DND-41 (cell line): ENCODE results near the gene NELL2.

Source experiments
- EZH2 ChIP-seq: IDR thresholded peaks from 3 replicates; pipeline ENCODE4 v1.6.1; 2012; ENCODE audit warnings: borderline replicate concordance, low read depth, mild to moderate bottlenecking, moderate library complexity, low read length, inconsistent platforms; ENCODE audit not compliant: severe bottlenecking
- TF ChIP-seq, protein P1 (sequence below): IDR thresholded peaks from 2 replicates; pipeline ENCODE4 v1.5.1; 2012; ENCODE audit warnings: borderline replicate concordance, low read length, moderate library complexity, mild to moderate bottlenecking; ENCODE audit not compliant: poor library complexity, severe bottlenecking; ENCODE audit errors: extremely low read depth

DNA sequence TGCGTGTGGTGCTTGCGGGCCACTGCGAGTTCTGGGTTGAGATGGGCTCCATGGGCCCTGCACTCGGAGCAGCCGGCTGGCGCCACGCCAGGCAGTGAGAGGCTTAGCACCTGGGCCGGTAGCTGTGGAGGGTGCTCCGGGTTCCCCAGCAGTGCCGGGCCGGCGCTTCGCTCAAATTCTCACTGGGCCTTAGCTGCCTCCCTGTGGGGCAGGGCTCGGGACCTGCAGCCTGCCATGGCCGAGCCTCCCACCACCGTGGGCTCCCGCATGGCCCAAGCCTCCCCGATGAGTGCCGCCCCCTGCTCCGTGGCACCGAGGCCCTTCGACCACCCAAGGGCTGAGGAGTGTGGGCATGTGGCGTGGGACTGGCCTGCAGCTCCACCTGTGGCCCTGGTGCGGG is 375.7 kb downstream of the NELL2 start:
- TF ChIP-seq, protein P1, sequence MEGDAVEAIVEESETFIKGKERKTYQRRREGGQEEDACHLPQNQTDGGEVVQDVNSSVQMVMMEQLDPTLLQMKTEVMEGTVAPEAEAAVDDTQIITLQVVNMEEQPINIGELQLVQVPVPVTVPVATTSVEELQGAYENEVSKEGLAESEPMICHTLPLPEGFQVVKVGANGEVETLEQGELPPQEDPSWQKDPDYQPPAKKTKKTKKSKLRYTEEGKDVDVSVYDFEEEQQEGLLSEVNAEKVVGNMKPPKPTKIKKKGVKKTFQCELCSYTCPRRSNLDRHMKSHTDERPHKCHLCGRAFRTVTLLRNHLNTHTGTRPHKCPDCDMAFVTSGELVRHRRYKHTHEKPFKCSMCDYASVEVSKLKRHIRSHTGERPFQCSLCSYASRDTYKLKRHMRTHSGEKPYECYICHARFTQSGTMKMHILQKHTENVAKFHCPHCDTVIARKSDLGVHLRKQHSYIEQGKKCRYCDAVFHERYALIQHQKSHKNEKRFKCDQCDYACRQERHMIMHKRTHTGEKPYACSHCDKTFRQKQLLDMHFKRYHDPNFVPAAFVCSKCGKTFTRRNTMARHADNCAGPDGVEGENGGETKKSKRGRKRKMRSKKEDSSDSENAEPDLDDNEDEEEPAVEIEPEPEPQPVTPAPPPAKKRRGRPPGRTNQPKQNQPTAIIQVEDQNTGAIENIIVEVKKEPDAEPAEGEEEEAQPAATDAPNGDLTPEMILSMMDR, result no peak
- TF ChIP-seq EZH2, result no peak
